Jurkat, Clone E6-1 (cell line): ENCODE data around the gene PHKG1.
"Not testable (repeated sequence)": the region's sequence is repeated elsewhere in the genome, so short reads cannot be mapped to it uniquely, and the experiment has no call there.

ENCODE experiments used
- DNase-seq: peaks from one replicate; pipeline ENCODE4 v3.0.0-alpha.2; 2011; ENCODE audit warnings: low read depth, low spot score
- H3K4me3 ChIP-seq: 2 replicates; pipeline ENCODE4 v1.5.1; 2011; ENCODE audit warnings: mild to moderate bottlenecking, low read length, control low read depth, moderate library complexity

The PHKG1 gene

DNA sequence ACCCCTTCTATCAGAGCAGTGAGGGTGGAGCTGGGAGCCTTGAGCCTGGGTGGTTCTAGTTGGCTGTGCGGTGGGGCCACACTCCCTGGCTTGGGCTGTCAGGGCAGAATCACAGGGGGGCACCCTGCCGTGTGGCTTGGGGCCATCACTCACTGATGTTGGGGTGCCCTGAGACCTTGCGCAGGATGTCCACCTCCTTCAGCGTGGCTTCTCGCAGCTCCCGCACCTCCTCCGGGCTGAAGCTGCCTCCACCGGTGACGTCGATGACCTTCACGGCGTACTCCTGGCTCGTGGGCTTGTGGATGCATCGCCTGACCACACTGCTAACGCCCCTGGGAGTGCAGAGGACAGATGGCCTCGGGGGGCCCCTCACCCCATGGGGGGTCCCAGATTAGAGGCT is 5.3 kb downstream of the PHKG1 start:
- no peak overlapping the region for H3K4me3 ChIP-seq
- DNase-seq: no peak

DNA sequence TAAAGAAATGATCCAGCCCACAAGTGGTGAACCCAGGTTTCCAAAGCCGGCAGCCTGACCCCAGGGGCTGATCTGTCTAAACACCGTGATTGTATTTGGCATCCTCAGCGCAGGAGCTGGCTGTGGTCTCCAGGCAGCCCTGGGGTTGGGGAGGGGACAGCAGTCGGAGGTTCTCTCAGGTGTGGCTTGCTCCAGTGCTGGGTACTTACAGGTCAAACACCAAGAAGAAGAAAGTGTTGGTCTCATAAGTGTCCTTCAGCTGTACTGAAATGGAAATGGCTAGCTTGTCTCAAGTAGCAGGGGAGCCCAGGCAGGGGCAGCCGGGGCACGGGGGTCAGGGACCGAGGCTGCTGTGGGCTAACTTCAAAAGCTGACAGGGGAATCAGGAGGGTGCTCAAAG is 6.0 kb downstream of the PHKG1 start:
- no peak for DNase-seq
- H3K4me3 ChIP-seq: no peak overlapping the region

GRCh38 chr7:56083150-56083785 is 9.5 kb downstream of the PHKG1 start:
- no peak for DNase-seq
- no peak overlapping the region for H3K4me3 ChIP-seq

- no peak for DNase-seq
- no peak overlapping the region for H3K4me3 ChIP-seq
Measured at GRCh38 chr7:56081626-56082340, 11.0 kb downstream of the PHKG1 start.

- not testable (repeated sequence) for H3K4me3 ChIP-seq, DNase-seq
Measured at GRCh38 chr7:56080726-56081435, 11.9 kb downstream of the PHKG1 start.

- DNase-seq: no peak
- no peak overlapping the region for H3K4me3 ChIP-seq
Measured at GRCh38 chr7:56079450-56080185, 13.1 kb downstream of the PHKG1 start.

DNA sequence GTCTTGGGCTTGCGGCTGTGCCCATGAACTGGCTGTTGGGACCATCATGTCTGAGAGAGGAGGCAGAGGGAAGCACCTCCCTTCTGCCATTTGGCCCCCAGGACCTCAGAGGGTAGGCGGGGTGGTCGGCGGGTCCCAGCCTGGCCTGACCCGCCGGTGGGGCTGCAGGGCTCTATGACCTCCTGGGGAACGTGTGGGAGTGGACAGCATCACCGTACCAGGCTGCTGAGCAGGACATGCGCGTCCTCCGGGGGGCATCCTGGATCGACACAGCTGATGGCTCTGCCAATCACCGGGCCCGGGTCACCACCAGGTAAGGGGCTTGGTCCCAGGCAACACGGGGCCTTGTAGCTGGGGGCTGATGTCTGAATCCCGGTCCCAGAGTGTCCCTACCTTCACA is 14.6 kb downstream of the PHKG1 start:
- DNase-seq: no peak
- no peak overlapping the region for H3K4me3 ChIP-seq

DNA sequence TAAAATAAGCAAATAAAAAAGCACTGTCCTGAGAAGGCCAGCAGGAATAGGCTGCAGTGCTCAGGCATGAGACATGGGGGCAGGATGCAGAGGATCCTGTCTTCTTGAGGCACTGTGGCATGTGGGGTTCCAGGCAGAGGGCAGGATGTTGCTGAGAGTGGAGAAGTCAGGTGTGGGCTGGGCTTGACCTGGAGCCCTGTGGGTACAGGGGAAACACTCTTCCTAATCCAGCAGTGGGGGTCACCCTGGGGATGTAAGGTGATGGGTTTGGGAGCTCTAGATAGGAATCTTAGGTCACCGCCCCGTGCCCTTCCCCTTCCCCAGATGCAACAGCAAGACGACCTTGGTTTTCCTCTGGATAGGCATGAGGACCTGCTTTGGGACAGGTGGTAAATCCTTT is 15.1 kb downstream of the PHKG1 start:
- no peak overlapping the region for H3K4me3 ChIP-seq
- no peak for DNase-seq

- no peak for DNase-seq
- no peak overlapping the region for H3K4me3 ChIP-seq
Measured at GRCh38 chr7:56074371-56074791, 18.4 kb downstream of the PHKG1 start.

GRCh38 chr7:56066376-56066775 is 26.4 kb downstream of the PHKG1 start:
- DNase-seq, H3K4me3 ChIP-seq: not testable (repeated sequence)

DNA sequence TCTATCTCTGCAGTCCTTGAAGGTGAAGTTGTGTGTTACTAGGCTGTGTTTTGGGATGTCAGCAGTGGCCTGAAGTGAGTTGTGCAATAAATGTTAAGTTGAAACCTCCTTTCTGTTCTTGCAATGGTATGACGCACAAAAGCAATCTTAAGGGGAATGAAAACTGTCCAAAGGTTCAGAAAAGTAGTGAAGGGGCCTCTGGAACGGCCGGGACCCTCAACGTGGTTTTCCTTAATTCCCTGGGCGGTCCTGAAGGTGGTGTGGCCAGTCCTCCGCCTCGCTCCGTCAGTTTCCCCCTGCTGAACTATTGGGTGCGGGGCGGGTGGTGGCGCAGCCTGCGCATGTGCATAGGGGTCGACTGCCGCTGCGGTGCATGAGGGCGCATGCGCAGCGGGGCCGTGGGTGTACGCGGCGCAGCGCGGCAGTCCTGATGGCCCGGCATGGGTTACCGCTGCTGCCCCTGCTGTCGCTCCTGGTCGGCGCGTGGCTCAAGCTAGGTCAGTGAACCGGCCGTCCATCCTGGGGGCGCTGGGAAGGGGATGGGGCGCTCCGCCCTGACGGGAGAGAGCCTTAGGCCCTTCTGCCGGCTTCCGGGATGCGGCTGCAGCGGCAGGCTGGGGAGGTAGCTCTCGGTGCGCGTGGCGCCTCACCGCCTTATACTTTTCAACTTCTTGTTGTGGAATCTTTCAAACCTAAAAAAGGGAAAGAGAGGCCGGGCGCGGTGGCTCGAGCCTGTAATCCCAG is 28.7 kb downstream of the PHKG1 start, which contains the start of gene SUMF2:
TSS of gene SUMF2 (plus strand) at position 405 of the 744 bp plus-strand sequence. CDS start at position 431, 26 bp downstream.
- peak; percentile 78 for DNase-seq
- H3K4me3 ChIP-seq: peak within 1 kb of the TSS; percentile 70

DNA sequence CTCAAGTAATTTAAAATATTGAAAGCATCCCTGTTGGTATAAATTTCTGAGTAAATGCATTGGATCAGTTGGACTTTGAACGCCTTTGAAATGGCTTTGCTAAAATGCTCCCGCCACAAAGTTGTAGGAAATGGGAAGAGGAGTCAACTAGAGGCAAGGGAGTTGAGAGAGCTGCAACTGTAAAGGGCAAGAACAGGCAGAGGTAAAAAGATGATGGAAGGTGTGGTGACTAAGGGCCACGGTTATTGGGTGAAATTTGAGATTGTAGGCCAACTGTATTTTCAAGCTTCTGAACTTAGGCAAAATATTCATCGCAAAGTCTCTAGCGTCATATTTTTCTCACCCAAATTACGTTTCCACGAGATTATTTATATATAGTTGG is 29.3 kb downstream of the PHKG1 start:
- H3K4me3 ChIP-seq: peak overlapping the region; percentile 70
- DNase-seq: no peak

GRCh38 chr7:56062382-56062781 is 30.4 kb downstream of the PHKG1 start:
- no peak for DNase-seq
- no peak overlapping the region for H3K4me3 ChIP-seq

DNA sequence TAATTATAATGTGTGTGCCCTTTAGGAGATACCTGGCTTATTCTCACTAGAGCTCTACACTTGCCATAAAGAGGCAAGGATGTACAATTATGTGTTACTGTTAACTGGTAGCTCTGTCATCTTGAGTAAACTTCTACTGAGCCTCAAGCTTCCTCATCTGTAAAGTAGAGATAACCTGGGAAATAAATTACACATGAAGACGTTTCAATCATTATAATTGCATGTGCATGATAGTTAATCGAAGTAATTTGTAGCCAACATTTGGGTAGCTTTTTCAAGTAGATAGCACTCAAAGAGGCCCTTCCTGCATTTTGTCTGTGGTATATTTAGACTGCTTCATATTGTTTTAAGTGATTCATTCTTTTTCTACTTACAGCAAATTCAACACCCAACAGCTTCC is 38.8 kb downstream of the PHKG1 start:
- H3K4me3 ChIP-seq: no peak overlapping the region
- DNase-seq: no peak

- H3K4me3 ChIP-seq: no peak overlapping the region
- DNase-seq: no peak
Measured at GRCh38 chr7:56053379-56053778, 39.4 kb downstream of the PHKG1 start.

DNA sequence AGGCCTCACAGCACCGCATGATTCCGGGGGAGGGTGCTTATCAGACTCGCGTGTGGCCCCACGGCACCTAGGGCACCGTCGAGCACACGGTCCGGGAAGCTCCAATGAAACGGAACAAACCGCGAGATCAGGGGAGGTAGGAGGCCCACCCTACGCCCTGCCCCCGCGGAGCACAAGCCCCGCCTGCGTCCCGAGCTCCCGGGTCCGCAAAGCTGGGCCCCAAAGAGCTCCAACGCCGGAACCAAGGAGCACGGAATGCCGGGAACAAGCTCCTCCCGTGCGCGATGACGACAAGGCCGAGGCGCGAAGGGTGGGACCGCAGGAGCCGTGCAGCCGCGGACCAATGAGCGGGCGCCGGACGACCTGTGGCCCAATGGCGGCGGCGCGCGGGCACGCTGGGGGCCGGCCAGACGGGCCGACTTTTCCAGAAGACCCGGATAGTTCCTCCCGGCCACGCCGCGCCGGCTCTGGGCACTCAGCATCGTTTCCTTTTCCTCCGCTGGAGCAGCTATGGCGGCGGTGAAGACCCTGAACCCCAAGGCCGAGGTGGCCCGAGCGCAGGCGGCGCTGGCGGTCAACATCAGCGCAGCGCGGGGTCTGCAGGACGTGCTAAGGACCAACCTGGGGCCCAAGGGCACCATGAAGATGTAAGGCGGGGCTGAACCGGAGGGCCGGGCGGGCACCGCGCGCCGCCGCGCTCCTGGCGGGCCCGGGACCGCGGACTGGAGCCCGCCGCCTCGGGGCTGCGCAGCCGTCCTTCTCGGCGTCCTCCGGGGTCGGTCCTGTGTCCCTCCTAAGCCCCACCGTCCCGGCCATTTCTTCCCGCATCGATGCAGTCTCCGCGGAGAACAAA is 41.2 kb downstream of the PHKG1 start, which contains the start of the genes CCT6A and PSPH:
TSS of gene CCT6A (plus strand) at position 427 of the 853 bp plus-strand sequence. CDS start at position 511, 84 bp downstream.
TSS of gene PSPH (minus strand) at position 106 of the 853 bp plus-strand sequence. CDS start 30,232 bp downstream, outside the sequence.
- peak within 1 kb of the TSS; percentile 96 for H3K4me3 ChIP-seq
- peak; percentile 97 for DNase-seq

- DNase-seq: no peak
- H3K4me3 ChIP-seq: peak overlapping the region; percentile 96
Measured at GRCh38 chr7:56051053-56051338, 41.8 kb downstream of the PHKG1 start.

- DNase-seq, H3K4me3 ChIP-seq: not testable (repeated sequence)
Measured at GRCh38 chr7:56048763-56049162, 44.0 kb downstream of the PHKG1 start.
